ENCODE data around the gene URI1.

URI1 gene

GRCh38 chr19:29908963-29909944, 32.8 kb upstream of the URI1 start (continued):
- TF ChIP-seq, protein P1, sequence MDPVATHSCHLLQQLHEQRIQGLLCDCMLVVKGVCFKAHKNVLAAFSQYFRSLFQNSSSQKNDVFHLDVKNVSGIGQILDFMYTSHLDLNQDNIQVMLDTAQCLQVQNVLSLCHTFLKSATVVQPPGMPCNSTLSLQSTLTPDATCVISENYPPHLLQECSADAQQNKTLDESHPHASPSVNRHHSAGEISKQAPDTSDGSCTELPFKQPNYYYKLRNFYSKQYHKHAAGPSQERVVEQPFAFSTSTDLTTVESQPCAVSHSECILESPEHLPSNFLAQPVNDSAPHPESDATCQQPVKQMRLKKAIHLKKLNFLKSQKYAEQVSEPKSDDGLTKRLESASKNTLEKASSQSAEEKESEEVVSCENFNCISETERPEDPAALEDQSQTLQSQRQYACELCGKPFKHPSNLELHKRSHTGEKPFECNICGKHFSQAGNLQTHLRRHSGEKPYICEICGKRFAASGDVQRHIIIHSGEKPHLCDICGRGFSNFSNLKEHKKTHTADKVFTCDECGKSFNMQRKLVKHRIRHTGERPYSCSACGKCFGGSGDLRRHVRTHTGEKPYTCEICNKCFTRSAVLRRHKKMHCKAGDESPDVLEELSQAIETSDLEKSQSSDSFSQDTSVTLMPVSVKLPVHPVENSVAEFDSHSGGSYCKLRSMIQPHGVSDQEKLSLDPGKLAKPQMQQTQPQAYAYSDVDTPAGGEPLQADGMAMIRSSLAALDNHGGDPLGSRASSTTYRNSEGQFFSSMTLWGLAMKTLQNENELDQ (tag by site-specific recombination; IDR thresholded peaks at IDR 0.05; ENCODE audit: low read depth), result no peak

- no peaks in the 10 kb centered on the region for H3K36me3 ChIP-seq (ENCODE audit: control insufficient read depth in 2 of 2, insufficient read depth in 1 of 2, low read length in 2 of 2)
- no peak overlapping the region for H3K27ac ChIP-seq (ENCODE audit: extremely low read depth, low read depth, low read length)
- TF ChIP-seq ZNF19 (tag by site-specific recombination; IDR thresholded peaks at IDR 0.05; ENCODE audit: low read depth) (no peak), ZNF785 (tag by site-specific recombination; IDR thresholded peaks at IDR 0.05) (no peak), ZNF280D (tag by site-specific recombination; IDR thresholded peaks at IDR 0.05) (no peak), ZFHX2 (tag by site-specific recombination; conservative IDR thresholded peaks at IDR 0.05) (no peak), REST (tag by site-specific recombination; IDR thresholded peaks at IDR 0.05) (no peak), SCRT1 (tag by site-specific recombination; IDR thresholded peaks at IDR 0.05; ENCODE audit: borderline replicate concordance) (no peak), ZNF747 (tag by site-specific recombination; IDR thresholded peaks at IDR 0.05) (no peak), KLF10 (tag by site-specific recombination; IDR thresholded peaks at IDR 0.05) (no peak), ZNF623 (tag by site-specific recombination; IDR thresholded peaks at IDR 0.05) (no peak), ZNF221 (tag by site-specific recombination; IDR thresholded peaks at IDR 0.05; ENCODE audit: borderline replicate concordance) (no peak), HOXC10 (CRISPR knock-in tag; IDR thresholded peaks at IDR 0.05) (no peak)
- TF ChIP-seq, protein P2, sequence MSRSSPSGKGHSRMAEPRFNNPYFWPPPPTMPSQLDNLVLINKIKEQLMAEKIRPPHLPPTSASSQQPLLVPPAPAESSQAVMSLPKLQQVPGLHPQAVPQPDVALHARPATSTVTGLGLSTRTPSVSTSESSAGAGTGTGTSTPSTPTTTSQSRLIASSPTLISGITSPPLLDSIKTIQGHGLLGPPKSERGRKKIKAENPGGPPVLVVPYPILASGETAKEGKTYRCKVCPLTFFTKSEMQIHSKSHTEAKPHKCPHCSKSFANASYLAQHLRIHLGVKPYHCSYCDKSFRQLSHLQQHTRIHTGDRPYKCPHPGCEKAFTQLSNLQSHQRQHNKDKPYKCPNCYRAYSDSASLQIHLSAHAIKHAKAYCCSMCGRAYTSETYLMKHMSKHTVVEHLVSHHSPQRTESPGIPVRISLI (tag by site-specific recombination; IDR thresholded peaks at IDR 0.05), result no peak
- TF ChIP-seq, protein P3, sequence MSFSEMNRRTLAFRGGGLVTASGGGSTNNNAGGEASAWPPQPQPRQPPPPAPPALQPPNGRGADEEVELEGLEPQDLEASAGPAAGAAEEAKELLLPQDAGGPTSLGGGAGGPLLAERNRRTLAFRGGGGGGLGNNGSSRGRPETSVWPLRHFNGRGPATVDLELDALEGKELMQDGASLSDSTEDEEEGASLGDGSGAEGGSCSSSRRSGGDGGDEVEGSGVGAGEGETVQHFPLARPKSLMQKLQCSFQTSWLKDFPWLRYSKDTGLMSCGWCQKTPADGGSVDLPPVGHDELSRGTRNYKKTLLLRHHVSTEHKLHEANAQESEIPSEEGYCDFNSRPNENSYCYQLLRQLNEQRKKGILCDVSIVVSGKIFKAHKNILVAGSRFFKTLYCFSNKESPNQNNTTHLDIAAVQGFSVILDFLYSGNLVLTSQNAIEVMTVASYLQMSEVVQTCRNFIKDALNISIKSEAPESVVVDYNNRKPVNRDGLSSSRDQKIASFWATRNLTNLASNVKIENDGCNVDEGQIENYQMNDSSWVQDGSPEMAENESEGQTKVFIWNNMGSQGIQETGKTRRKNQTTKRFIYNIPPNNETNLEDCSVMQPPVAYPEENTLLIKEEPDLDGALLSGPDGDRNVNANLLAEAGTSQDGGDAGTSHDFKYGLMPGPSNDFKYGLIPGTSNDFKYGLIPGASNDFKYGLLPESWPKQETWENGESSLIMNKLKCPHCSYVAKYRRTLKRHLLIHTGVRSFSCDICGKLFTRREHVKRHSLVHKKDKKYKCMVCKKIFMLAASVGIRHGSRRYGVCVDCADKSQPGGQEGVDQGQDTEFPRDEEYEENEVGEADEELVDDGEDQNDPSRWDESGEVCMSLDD (tag by site-specific recombination; IDR thresholded peaks at IDR 0.05), result no peak
- TF ChIP-seq, protein P4, sequence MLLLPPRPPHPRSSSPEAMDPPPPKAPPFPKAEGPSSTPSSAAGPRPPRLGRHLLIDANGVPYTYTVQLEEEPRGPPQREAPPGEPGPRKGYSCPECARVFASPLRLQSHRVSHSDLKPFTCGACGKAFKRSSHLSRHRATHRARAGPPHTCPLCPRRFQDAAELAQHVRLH (tag by site-specific recombination; IDR thresholded peaks at IDR 0.05), result no peak
- CTCF ChIA-PET, result interaction anchor here (0.6 to 1.2 kb wide), 3 partner anchors 52 to 735 kb away, joined by 3 to 5 read pairs (median 4); no protein-coding TSS in a partner anchor
- no peak overlapping the region for H3K4me3 ChIP-seq (ENCODE audit: low read depth, low read length)
- POLR2A ChIA-PET, result no interaction called here
- no peaks in the 10 kb centered on the region for H3K4me1 ChIP-seq (ENCODE audit: control insufficient read depth, insufficient read depth, low read length)
- H3K9me3 ChIP-seq (ENCODE audit: control insufficient read depth, insufficient read depth, low read depth, low read length), result no peaks in the 10 kb centered on the region; the same call in 1 of the 2 replicates
Measured at GRCh38 chr19:29914933-29915332, 27.1 kb upstream of the URI1 start.

Data from HEK293 (cell line).